HFFc6 (cell line): ENCODE results near the gene CDC45. TPM values are rescaled to one million over a fixed set of nuclear protein-coding genes. Genes with fewer than 3 reads are reported as not detected.

ENCODE experiments used
- DNase-seq: peaks from one replicate; pipeline ENCODE4 v3.0.0-alpha.2; 2018
- H3K27ac Mint-ChIP-seq: 2 replicates; pipeline ENCODE4 v1.8.0; 2020; ENCODE audit warnings: mild to moderate bottlenecking, mixed read lengths
- H3K27me3 Mint-ChIP-seq: 2 replicates; pipeline ENCODE4 v1.8.0; 2021; ENCODE audit warnings: mild to moderate bottlenecking, moderate library complexity, mixed read lengths; ENCODE audit not compliant: insufficient read depth
- H3K36me3 Mint-ChIP-seq: 2 replicates; pipeline ENCODE4 v1.8.0; 2021; ENCODE audit warnings: low read depth, mixed read lengths
- H3K4me1 Mint-ChIP-seq: 2 replicates; pipeline ENCODE4 v1.8.0; 2020; ENCODE audit warnings: low read depth, mixed read lengths
- H3K4me3 Mint-ChIP-seq: 2 replicates; pipeline ENCODE4 v1.8.0; 2020; ENCODE audit warnings: mild to moderate bottlenecking, moderate library complexity, mixed read lengths
- H3K9me3 Mint-ChIP-seq: 2 replicates; pipeline ENCODE4 v1.8.0; 2020; ENCODE audit warnings: mild to moderate bottlenecking, mixed read lengths
- CTCF ChIP-seq: fragments of 200-600 bp; sonication (generic); IDR thresholded peaks from 2 replicates; pipeline ENCODE4 v1.5.0; 2021; ENCODE audit warnings: antibody characterized with exemption, mild to moderate bottlenecking
- total RNA-seq, 6 experiments: library from RNA; stranded (reverse); fragmentation: NEBNext Ultra II Directional; extraction: Animal tissue kit (Norgen Biotek cat#: 25700); gene quantifications; 2 replicates in 1 of 6; 3 replicates in 5 of 6; pipeline ENCODE4 v1.2.3, GENCODE V29; 2021

The CDC45 gene
- total RNA-seq, 6 experiments from 2014 or later, result 8.8 to 17.4 (median 16.2) TPM

DNA sequence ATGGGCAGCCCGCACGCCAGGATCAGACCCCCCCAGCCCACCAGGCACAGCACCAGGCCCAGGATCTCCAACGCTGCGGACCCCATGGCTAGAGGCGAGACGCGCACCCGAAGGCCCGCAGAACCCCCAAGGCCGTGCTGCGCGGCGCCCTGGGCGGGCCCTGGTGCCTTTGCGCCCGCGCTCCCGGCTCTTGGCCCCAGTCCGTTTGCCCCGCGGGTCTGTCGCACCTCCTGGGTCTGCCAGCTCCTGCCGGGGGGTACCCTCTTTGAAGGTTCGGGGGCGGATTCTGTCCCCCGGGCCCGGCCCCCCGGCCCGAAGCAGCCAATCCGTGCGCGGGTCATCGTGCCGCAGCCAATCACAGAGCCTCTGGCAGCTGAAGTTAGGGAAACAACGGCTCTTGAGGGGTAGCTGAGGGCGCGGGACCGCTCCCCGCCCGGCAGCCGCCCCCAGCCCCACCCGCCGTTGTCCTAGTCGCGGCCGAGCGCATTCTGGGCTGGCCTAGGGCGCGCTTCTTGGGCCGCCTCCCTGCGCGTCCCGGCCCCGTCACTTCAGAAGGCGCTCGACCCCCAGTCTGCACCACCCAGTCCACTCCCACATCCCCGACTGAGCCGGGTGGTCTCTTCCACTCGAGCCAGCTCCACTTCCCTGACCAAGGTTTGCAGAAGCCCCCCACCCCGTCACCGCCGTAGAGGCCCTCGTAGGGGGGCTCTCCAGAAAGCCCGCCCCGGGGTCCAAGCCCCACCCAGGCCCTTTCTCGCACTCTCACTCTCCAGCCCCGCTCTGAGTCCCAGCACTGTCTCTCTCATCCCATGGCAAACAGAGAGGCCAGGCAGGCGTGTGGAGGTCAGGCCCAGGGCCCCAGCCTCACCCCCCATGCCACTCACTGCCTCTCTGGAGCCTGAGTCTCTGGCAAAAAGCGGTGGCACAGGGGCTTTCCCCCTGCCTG, 44.7 kb downstream of the CDC45 start, which contains the start of gene CLDN5:
Gene CLDN5 (minus strand): TSS at position 241 of the 946 bp plus-strand sequence. CDS start 155 bp downstream, at position 86.
- no peak for DNase-seq
- peak within 1 kb of the TSS; percentile 61; the same call in 1 of the 2 replicates for H3K4me3 Mint-ChIP-seq
- no peaks in the 10 kb centered on the region for H3K36me3 Mint-ChIP-seq
- peaks cover 22% of the 10 kb centered on the region for H3K27me3 Mint-ChIP-seq
- H3K4me1 Mint-ChIP-seq, result peaks cover 13% of the 10 kb centered on the region
- no peaks in the 10 kb centered on the region for H3K9me3 Mint-ChIP-seq
- no peak for TF ChIP-seq CTCF
- H3K27ac Mint-ChIP-seq, result no peak within 1 kb of the TSS

DNA sequence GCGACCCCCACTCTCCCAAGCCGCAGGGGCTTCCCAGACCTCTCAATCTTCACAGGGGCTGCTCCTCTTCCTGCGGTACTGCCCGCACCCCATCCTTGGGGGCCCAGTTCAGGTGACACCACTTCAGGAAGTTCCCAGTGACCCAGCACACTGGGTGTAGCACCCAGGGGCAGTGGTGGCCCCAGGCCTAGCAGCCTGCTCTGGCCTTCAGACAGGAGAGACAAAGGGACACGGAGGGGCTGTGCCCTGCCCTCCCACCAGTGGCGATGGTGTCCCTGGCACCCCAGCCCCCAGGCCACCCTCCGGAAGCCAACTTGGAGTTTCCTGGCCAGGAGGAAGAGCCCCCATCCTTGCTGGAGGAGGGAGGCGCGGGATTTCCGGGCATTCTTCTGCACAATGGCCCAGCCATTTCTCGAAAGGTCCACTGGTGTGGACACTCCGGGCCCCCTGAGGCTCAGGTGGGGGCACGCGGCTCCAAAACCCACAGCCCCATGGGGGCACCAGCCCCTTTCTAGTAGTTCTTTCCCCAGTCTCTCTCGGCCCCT, 45.5 kb downstream of the CDC45 start:
- Mint-ChIP-seq H3K9me3 (no peaks in the 10 kb centered on the region), H3K27ac (no peak overlapping the region), H3K36me3 (no peaks in the 10 kb centered on the region), H3K4me3 (peak overlapping the region; percentile 61; the same call in 1 of the 2 replicates), H3K4me1 (peaks cover 13% of the 10 kb centered on the region), H3K27me3 (peaks cover 22% of the 10 kb centered on the region)
- DNase-seq, result no peak
- TF ChIP-seq CTCF, result no peak

DNA sequence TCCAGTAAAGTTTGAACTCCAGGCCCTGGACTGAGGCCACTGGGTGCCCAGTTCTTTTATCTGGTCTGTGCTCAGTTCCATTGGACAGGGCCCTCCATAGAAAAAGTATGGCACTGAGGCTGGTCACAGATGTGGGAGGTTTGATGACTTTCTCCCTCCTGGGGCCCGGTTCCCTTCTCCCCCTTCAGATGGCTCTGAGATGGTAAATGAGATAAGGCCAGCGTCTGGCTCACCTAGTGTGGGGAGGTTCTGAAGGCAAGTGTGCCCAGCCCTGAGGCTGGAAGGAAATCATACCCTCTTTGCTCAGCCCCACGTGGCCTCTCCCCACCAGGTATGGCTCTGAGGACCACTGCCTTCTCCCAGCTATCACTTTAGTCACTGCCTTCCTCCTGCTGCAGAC, 45.9 kb downstream of the CDC45 start:
- DNase-seq, result no peak
- H3K9me3 Mint-ChIP-seq, result no peaks in the 10 kb centered on the region
- H3K27me3 Mint-ChIP-seq, result peaks cover 23% of the 10 kb centered on the region
- peaks cover 13% of the 10 kb centered on the region for H3K4me1 Mint-ChIP-seq
- H3K27ac Mint-ChIP-seq, result no peak overlapping the region
- H3K4me3 Mint-ChIP-seq, result no peak overlapping the region
- no peak for TF ChIP-seq CTCF
- H3K36me3 Mint-ChIP-seq, result no peaks in the 10 kb centered on the region

DNA sequence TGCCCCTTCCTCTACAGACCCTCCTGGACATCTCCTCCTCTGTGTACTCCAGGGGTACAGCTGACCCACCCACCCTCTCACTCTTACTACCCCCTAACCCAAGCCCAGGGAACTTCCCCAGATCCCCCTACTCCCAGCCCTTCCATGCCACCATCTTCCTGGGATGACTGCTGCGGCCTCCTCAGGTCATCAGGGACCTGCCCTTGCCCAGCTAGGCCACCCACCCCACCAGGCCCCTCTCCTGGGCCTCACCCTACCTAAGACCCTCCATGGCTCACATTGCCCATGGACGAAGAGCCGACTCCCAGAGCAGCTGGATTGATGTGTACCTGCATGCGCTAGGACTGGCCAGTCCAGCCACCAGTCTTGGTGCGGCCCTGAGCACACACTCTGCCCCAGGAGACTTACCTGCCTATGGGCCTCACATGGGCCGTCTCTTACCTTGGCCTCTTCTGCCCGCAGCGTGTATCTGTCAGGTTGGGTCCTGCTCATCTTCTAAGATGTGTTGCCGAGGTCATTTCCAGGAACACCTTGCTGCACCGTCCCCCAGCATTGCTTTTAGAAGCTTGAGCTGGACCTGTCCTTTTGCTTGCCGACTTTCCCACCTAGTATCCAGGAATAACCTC, 46.5 kb downstream of the CDC45 start:
- H3K4me3 Mint-ChIP-seq, result no peak overlapping the region
- H3K4me1 Mint-ChIP-seq, result peaks cover 13% of the 10 kb centered on the region
- DNase-seq, result no peak
- H3K9me3 Mint-ChIP-seq, result no peaks in the 10 kb centered on the region
- TF ChIP-seq CTCF, result no peak
- H3K27ac Mint-ChIP-seq, result no peak overlapping the region
- no peaks in the 10 kb centered on the region for H3K36me3 Mint-ChIP-seq
- peaks cover 23% of the 10 kb centered on the region for H3K27me3 Mint-ChIP-seq

DNA sequence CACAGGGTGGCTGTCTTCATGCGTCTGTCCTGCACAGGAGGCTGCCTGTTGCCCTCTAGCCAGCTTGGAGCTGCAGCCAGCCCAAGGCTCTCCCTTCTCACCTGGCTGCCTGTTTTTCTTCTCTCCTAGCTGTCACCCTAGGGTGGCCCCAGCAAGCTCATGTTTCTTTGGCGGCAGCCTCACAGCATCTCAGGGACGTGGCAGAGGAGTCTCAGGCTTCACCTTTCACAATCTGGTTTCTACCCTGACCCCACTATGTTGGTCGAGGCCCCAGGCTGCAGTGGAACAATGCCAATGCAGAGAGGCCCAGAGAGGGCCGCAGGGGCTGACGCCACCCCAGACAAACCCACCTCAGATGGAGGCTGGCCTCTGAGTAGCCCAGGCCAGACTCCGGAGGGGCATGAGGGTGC, 47.0 kb downstream of the CDC45 start:
- no peaks in the 10 kb centered on the region for H3K9me3 Mint-ChIP-seq
- H3K27me3 Mint-ChIP-seq, result peaks cover 23% of the 10 kb centered on the region
- H3K27ac Mint-ChIP-seq, result no peak overlapping the region
- TF ChIP-seq CTCF, result no peak
- peaks cover 13% of the 10 kb centered on the region for H3K4me1 Mint-ChIP-seq
- no peaks in the 10 kb centered on the region for H3K36me3 Mint-ChIP-seq
- no peak overlapping the region for H3K4me3 Mint-ChIP-seq
- DNase-seq, result no peak
